Epithelial cell of proximal tubule (primary cell): ENCODE measurements around the gene ZBTB18. TPM values are rescaled to one million over a fixed set of nuclear protein-coding genes. Genes with fewer than 3 reads are reported as not detected.

ENCODE experiments used
- DNase-seq: peaks from one replicate; pipeline ENCODE4 v3.0.0-alpha.2; 2011; ENCODE audit warnings: low read depth
- H3K4me3 ChIP-seq: 2 replicates; pipeline ENCODE4 v1.5.1; 2011; ENCODE audit warnings: low read depth, mild to moderate bottlenecking, low read length
- CTCF ChIP-seq: conservative IDR thresholded peaks from 2 replicates; pipeline ENCODE4 v1.5.1; 2012; ENCODE audit warnings: low read depth, mild to moderate bottlenecking, low read length
- total RNA-seq: library from RNA; depleted of rRNA; stranded (reverse); fragments of >200 nt; gene quantifications from 2 replicates; pipeline ENCODE4 v1.2.3, GENCODE V29; 2015

The ZBTB18 gene
- total RNA-seq, 1 donor from 2014 or later, result 7.9 TPM

GRCh38 chr1:244094880-244095528, 43.9 kb downstream of the ZBTB18 start:
- no peak for TF ChIP-seq CTCF
- no peak for DNase-seq

GRCh38 chr1:244095529-244095911, 44.4 kb downstream of the ZBTB18 start:
- no peak overlapping the region for H3K4me3 ChIP-seq
- no peak for DNase-seq
- no peak for TF ChIP-seq CTCF

More at GRCh38 chr1:244094880-244095528, 43.9 kb downstream of the ZBTB18 start:
- no peak overlapping the region for H3K4me3 ChIP-seq

GRCh38 chr1:244096066-244096610, 45.1 kb downstream of the ZBTB18 start:
- TF ChIP-seq CTCF, result no peak
- no peak overlapping the region for H3K4me3 ChIP-seq
- DNase-seq, result no peak

- no peak for DNase-seq
- TF ChIP-seq CTCF, result no peak
- H3K4me3 ChIP-seq, result no peak overlapping the region
Measured at GRCh38 chr1:244096691-244097090, 45.6 kb downstream of the ZBTB18 start.

GRCh38 chr1:244097523-244098405, 46.7 kb downstream of the ZBTB18 start:
- no peak for DNase-seq
- TF ChIP-seq CTCF, result no peak
- no peak overlapping the region for H3K4me3 ChIP-seq

GRCh38 chr1:244099258-244099930, 48.3 kb downstream of the ZBTB18 start:
- no peak overlapping the region for H3K4me3 ChIP-seq
- TF ChIP-seq CTCF, result no peak
- DNase-seq, result no peak
